COR-L47 (cell line): Measurements from ENCODE around the gene MAN2A1.
A peak's percentile ranks its signal among the peaks of the same experiment; 100 is the strongest.

Experiments
- DNase-seq: peaks from one replicate; lab custom pipeline; 2025; lab: John Stamatoyannopoulos, UW

Gene MAN2A1

DNA sequence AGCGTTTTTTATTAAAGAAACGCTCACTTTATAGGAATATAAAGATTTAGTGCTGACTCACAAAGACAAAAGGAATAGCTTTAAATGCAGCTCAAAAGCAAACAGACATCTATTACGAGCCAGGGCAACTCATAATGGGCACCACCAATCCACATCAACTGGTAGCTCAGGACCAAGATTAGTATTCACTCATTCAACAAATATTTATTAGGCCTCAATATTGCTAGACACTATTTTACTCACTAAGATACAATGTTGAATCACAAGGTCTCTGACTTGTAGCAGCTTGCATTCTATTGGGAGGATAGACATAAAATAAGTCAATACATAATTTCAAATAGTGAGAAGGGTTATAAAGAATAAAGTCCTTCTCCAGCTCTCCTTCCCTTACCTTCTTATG, 8.0 kb upstream of the MAN2A1 start:
- no peak for DNase-seq

DNA sequence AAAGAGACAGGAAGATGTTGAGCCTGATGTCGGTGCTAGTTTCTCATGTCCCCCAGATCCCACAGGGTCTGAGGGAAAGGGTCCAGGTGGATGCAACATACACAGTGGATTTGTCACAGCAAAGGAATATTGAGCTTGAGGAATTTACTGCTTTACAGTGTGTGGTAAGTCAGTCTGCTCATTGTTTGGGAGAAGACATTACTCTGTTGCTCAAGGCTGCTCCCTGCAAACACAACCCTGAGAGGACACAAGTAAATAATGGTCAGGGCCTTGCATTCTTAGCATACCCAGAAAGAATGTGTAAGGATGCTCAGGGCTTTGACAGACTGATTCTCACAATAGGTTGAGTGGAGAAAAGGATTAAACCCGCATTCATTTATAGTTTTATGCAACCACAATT, 7.3 kb upstream of the MAN2A1 start:
- no peak for DNase-seq

DNA sequence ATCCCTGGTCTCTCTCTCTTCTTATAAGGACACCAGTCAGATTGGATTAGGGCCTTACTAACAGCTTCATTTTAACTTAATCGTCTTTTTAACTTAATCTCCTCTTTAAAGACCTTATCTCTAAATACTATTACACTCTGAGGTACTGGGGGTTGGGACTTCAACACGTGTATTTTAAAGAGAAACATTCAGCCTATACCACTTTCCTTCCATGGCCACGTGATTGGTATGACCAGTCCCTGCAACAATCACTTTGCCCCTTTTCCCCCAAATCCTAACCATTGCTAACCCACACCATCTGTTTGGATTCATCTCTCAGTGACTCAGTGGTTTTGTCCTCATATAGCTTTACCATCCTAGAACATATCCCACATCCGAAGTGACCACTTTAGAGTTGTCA, 3.8 kb upstream of the MAN2A1 start:
- no peak for DNase-seq

DNA sequence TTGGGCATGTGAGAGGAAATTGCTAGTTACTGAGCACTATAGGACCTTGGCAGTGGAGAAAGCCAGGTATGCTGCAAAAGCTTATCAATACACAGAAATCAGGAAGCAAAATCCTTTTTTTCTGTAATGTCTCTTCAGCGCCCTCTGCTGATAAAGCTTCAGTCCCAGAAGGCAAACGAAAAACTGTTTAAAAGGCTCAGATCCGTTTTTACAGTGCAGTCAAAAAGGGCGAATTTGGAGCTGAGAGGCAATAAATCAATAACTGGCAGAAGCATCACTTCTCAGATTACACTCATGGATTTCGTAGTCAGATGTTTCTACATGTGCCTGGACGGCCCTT, 1.1 kb upstream of the MAN2A1 start:
- DNase-seq, result peak; percentile 18

DNA sequence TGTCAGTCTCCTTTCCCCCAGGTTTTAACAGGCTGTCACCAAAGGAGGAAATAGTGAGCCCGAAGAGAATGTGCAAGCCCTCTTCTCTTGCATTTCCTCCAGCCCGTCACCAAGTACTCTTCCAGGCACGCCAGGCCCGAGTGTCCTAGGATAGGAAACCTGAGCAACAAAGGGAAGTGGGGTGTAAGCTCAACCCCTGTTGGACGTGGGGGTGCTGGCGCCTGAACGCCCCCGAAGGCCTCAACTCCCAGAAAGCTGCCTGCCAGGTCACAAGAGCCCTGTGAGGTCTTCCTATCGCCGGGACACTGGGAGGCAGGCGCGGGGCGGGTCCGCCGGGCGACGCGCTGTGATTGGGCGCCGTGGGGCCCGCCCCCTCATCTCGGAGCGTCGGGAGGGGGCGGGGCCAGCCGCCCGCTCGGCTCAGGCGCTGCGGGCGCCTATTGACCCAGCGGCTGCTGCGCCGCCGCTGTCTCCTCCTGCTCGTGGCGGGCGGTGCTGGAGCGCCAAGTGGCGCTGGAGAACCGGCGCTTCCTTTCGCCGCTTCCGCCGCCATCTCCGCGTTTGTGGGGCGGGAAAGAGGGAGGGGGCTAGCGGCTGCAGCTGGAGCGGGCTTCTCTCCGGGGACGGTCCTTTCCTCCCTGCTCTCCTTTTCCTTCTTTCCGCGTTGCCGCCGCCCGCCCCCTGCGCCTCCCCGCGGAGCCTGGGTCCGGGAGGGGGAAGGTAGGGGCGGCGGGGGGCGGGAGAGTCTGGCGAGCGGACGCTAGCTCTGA, 572 bp upstream of the MAN2A1 start:
- peak; percentile 77 for DNase-seq

DNA sequence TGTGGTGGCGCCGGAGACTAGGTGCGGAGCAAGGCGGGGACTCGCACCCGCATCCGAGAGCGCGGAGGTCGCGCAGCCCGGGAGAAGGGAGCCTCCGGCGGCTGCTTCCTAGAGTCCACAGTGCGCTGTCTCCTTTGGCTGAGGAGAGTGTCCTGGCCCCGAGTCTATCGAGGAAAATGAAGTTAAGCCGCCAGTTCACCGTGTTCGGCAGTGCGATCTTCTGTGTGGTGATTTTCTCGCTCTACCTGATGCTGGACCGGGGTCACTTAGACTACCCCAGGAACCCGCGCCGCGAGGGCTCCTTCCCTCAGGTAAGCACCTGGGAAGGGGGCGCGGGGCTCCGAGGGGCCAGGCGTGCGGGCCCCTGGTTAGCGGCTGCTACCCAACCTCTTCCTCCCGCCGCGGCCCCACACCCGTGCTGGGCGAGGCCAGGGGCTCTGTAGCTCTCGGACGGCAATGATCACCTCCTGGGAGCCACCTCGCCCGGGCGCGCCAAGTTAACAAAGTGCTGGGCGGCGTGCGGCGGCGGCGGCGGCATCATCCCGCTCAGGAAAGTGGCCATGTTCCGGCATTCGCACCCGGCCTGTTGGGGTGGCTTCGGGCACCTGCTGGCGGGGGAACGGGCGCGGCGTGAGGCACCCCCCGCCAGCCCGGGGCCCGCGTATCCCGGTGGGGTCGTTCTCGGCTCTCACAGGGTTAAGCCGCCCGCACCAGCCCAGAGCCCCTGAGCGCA, 681 bp downstream of the MAN2A1 start:
- no peak for DNase-seq

DNA sequence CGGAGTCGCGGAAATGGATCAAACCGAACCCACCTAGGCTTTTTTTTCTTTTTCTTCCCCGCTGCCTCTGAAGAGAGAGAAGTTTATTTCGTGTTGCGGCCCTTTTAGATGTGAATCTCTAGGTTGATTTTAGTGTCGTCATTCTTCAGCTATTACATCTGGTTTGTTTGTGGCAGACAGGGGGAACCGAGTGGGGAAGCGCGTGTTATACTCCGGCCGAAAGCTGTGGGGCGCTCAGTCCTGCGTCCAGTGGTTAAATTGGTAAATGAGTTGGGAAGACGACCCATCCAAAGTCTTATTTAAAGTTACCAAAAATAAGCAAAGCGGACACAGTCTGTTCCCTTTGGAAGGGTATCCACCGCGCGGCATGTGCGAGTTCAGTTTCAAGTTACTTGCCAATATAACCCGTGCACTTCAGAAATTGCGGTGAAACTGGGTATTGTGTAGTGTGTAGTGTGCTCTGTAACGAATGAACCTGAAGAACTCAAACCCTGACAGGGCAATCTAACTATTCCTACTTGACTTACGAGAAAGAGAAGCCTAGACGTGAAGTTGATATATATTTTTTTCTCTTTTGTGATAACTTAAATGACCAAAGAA, 1.3 kb downstream of the MAN2A1 start:
- DNase-seq, result peak; percentile 48

DNA sequence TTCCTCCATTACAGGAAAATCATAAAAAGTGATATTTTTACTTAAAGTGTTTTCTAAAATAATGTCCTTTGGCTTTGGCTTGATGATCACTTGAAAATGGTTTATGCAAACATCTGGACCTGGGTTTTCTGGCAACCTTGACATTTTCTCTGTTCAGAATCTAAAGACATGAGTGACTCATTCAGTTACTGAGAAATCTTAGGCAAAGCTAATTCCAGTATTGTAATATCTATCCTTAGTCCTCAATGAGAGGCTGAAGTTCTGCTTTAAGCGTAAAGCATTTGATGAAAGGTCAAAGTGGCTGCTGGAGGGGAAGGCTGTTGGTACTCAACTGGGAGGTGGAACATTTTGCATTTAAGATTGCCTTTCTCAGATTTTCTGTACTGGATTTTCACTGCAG, 2.3 kb downstream of the MAN2A1 start:
- no peak for DNase-seq

DNA sequence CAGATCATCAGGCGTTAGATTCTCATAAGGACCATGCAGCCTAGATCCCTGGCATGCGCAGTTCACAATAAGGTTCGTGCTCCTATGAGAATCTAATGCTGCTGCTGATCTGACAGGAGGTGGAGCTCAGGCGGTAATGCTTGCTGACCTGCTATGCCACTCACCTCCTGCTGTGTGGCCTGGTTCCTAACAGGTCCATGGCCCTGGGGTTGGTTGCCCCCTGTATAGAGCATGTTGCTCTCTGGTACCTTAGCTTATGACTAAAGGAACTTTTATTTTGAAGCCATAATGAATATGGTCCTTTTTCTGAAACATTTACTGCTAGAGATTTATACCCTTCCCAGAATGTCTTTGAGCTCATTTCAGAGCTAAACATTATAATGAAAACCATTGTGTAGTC, 3.1 kb downstream of the MAN2A1 start:
- DNase-seq, result no peak

DNA sequence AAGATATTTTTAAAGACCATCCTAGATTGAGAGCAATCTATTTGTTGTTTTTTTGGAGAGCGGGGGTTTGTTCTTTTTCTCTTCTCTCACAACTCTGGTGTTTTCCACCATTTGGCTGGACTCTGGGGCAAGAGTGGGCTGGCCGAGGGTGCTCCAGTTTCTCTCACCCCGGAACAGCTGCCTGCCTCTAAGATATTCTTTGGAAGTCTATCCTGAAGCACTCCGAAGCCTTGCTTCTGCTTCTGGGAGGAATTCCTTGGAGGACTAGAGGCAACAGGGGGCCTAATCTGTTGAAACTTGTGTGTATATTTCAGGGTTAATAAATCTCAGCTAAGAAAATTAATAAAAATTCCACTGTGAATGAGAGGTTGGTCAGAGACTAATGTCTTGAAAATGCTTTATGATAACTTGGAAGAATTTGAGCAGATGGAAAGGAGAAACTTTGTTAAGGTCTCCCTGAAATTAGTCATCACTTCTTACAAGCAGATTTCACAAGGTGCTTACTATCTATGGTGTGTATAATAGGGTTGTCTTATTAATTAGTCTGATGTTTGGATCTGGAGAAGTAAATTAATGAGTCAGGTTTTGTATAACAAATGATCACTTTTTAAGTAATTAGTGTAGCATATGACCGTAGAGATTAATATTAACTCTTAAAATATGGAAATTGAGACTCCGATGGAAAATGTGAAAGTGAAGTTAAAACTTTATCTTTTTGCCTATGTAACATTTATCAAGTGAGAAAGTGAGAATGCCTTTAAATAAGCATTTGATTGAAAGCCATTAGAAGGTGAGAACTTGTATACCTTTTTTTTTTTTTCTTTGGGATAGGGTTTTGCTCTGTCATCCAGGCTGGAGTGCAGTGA, 4.0 kb downstream of the MAN2A1 start:
- DNase-seq, result no peak

DNA sequence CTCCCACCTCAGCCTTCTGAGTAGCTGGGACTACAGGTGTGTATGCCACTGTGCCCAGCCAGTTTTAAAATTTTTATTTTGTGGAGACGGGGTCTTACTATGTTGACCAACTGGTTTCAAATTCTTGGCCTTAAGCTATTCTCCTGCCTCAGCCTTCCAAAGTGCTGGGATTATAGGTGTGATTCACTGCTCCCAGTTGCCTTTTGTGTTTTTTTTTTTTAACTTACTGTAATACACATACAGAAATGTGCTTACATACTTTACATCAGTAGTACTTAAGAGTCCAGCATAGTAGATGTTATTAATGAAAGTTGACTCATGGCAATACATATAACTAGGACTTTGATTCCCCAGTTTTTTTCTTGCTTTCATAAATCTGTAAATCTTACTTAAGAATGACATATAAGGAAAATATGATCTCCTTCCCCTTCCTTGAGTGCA, 4.7 kb downstream of the MAN2A1 start:
- DNase-seq, result no peak

DNA sequence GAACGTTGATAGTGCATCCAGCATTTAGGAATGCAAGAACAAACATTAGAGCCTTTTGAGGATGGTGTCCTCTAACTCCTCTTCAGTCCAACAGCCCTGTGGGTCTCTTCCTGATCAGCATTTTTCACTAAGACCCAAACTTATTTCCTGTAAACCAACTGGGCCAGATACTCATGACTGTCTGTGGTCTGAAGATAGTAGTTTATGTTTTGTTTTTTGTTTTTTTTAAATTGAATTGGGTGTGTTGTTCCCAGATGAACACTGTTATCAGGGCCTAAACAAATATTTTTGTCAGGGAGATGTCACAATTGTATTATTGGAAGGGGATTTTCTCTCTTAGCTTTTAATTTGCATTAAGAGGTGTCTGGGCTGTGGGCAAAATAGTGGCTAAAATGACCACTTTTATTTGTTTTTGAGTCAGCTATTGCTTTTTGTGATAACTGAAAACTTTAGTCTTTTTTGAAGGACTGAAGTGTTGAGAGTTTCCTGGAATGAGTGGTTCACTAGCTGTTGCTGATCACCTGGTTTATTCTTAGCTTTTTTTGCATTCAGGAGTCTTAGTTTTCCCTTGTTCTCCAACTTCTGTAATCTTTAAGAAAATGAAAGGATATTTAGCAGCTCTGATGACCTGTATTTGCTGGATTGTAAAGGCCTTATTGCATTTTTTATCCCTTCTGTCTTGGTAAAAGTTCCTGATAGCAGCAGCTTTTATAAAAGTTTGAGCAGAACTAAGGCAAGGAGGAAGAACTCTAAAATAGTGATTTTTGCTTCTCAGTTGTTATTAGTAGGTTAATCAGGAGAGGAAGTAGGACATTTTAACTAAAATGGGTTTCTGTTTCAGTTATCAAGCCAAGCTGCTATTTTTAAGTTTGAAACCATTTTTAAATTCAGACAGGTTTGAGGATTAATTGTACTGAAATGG, 5.5 kb downstream of the MAN2A1 start:
- no peak for DNase-seq

DNA sequence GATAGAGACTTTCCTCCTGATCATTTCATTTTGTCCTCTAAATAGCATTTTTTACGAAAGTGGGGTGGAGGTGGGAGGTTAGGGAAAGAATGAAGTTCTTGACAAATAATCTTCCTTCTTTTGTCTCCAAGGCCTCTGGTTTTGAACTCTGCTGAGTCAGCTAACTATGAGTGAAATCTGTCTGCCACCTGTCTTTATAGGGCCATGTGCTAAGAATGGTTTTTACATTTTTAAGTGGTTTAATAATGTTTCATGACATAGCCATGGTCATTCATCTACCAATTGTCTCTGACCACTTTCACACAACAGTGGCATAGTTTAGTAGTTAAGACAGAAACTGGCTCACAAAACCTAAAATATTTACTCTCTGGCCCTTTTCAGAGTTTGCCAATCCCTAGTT, 7.6 kb downstream of the MAN2A1 start:
- DNase-seq, result no peak

DNA sequence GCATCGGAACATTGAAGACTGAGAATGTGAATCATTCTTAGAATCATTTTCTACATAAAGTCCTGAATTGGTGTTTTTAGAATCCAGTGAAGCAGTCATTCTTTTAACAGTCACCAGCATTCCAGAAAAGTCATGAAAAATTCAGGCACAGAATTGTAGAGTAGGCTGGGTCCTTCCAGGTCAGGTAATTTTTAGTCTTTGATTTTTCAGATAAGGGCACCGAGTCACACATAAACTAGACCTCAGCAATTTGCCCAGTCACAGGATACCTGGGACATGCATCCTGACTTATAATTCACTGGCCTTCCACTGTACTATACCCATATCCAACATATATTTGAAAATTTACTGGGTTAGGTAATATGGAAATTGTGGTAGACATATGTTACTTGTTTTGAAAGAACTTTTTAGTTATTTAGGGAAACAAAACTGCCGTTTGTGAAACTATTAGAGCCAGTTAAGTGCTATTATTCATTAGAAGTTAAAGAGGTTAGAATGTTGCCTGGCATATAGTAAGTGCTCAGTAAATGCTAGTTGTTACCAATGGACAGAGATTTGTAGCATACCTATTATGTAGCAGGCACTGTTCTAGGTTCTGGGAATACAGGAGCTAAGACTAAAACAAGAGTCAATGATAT, 10.9 kb downstream of the MAN2A1 start:
- DNase-seq, result no peak

DNA sequence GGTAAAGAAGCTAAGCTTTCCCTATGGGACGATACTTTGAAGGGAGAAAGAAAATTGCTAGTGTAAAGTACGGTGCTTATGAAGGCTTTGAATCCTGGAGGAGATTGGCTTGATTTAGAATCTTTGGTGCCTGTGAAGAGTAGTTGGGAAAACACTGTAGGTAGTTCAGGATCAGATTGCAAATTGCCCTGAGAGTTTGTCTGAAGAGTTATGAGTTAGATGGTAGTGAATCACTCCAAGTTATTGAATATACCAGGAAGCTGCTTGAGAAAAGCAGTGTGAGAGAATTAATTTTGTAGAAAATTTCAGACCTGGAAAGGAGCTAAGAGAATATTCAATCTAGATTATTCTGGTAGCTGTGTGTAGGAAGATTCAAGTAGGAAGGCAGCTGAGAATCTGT, 11.5 kb downstream of the MAN2A1 start:
- DNase-seq, result no peak

DNA sequence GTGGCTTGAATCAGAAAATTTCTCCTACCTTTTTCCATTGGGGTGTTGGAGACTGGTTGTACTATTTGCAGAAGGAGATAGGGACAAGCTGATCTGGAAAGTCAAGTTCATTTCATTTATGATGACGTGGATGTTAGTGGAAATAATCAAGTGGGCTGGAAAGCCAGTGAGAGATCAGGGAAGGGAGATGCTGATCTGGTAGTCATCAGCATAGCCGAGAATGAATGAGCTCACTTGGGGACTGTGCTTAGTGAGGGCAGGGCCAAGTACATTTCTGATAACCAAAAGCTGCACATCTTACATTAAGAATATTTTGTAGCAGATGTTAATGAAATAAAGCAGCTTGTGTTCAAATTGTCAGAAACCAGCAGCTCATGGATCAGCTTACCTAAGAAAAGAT, 12.1 kb downstream of the MAN2A1 start:
- DNase-seq, result no peak

DNA sequence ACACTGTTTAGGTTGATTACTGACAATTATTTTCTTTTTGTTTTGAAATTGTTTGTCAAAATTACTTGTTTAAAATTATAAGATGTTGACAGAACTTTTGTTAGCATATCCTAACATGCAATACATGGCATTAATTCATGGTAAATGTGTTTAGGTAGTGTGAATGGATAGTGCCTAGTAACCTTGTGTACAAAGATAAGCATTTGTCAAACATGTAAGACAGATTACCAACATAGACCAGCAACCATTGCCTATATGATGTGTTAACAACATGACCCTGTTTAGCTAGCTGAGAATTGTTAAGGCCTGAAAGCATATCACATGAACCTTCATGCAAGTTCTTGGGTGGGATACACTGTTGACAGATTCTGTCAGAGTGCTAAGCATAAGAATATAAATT, 13.4 kb downstream of the MAN2A1 start:
- no peak for DNase-seq

DNA sequence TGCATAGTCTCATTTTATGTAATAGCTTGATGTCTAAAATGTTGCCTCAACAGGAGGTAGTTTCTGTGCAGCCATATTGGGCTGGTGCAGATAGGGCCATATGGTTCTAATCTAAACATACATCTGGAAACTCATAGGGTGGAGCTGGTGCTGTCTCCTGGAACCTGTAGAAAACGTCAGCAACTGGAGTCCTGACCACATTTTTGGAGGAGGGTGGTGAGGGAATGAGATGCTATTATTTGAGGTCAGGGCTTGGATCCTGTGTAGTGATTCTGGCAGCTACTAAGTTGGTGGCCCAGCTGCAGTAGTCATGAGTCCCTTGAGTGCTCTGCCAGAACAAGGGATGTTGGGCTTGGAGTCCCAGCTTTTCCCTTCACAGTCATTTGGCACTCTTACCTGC, 14.1 kb downstream of the MAN2A1 start:
- DNase-seq, result no peak

DNA sequence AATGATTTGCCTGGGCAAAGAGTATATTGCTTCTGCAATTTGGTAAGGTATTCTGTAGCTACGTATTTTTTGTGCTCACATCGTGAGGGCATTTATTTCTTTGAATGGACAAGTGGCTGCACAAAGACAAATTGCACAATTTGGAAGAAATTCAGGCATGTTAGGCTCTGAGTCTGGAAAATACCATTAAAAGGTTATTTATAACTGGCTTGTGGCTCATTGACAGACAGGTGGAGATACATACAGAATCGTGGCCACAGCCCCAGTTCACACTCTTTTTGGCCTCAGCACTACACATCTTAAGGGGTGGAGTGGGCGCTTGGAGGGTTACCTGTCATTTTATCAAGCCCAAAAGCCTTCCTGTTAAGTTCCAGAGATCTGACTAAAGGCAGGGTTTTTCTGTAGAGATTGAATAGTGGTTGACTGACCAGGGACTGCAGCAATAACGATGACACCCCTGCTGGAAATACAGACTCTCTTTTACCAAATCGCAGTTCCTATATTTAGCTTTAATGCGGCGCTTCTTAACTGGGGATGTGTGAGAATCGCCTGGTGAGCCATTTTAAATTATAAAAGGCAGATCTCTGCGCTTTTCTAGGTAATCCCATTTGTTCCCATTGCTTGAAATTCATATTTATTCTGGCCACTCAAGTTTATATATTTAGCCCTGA, 14.7 kb downstream of the MAN2A1 start:
- no peak for DNase-seq

DNA sequence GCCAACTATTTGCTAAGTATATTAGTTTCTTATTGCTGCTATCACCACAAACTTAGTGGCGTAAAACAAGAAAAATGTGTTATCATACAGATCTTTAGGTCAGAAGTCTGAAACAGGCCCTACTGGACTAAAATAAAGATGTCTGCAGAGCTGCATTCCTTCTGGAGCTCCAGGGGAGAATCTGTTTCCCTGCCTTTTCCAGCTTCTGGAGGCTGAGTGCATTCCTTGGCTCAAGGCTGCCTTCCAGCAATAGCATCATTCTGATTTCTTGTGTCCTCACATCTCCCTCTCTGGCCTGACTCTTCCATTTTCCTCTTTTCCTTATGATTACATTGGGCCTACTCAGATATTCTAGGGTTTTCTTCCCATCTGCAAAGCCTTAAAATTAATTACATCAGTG, 15.9 kb downstream of the MAN2A1 start:
- DNase-seq, result no peak
